Neutrophil (primary cell): Measurements from ENCODE around the gene OR2G2.

ENCODE experiments used
- H3K27ac ChIP-seq: fragments of 200-600 bp; sonication (generic); 2 replicates; pipeline ENCODE4 v1.5.1; 2016; ENCODE audit warnings: mild to moderate bottlenecking, moderate library complexity
- H3K27me3 ChIP-seq: fragments of 200-600 bp; sonication (generic); 2 replicates; pipeline ENCODE4 v1.6.0; 2016; ENCODE audit warnings: mild to moderate bottlenecking
- H3K36me3 ChIP-seq: fragments of 200-600 bp; sonication (generic); 2 replicates; pipeline ENCODE4 v1.5.1; 2017
- H3K4me1 ChIP-seq, 2 experiments: fragments of 200-600 bp in 1 of 2; sonication (generic) in 1 of 2; 1 replicate in 1 of 2; 2 replicates in 1 of 2; pipeline versions ENCODE4 v1.5.1 to v1.6.1; 2013 to 2016; ENCODE audit warnings: low read depth in 1 of 2, low read length in 1 of 2, mild to moderate bottlenecking in 1 of 2, moderate library complexity in 1 of 2; ENCODE audit not compliant: control insufficient read depth in 1 of 2, insufficient read depth in 1 of 2
- H3K4me3 ChIP-seq, 2 experiments: fragments of 200-600 bp in 1 of 2; sonication (generic) in 1 of 2; 1 replicate in 1 of 2; 2 replicates in 1 of 2; pipeline ENCODE4 v1.5.1; 2013 to 2016; ENCODE audit warnings: low read depth in 1 of 2, low read length in 1 of 2, mild to moderate bottlenecking in 1 of 2, moderate library complexity in 1 of 2
- H3K9me3 ChIP-seq: fragments of 200-600 bp; sonication (generic); 2 replicates; pipeline ENCODE4 v1.5.1; 2016
- CTCF ChIP-seq: fragments of 200-600 bp; sonication (generic); IDR thresholded peaks from 2 replicates; pipeline ENCODE4 v1.5.1; 2016; ENCODE audit warnings: antibody characterized with exemption

Gene OR2G2

GRCh38 chr1:247588060-247588459, at the start of gene OR2G2:
TSS of gene OR2G2 (plus strand) at chr1:247588360. CDS start at chr1:247588360, 0 bp downstream.
- Histone ChIP-seq H3K36me3 (no peaks in the 10 kb centered on the region), H3K27me3 (no peaks in the 10 kb centered on the region), H3K4me1 (no peaks in the 10 kb centered on the region), H3K9me3 (no peaks in the 10 kb centered on the region), H3K4me3 (no peak within 1 kb of the TSS), H3K27ac (no peak within 1 kb of the TSS)
- no peak for TF ChIP-seq CTCF

GRCh38 chr1:247538561-247538960, 49.6 kb upstream of the OR2G2 start:
- H3K36me3 ChIP-seq = no peaks in the 10 kb centered on the region
- TF ChIP-seq CTCF = no peak
- no peak overlapping the region for H3K27ac ChIP-seq
- H3K4me1 ChIP-seq = no peaks in the 10 kb centered on the region
- no peak overlapping the region for H3K4me3 ChIP-seq
- no peaks in the 10 kb centered on the region for H3K27me3 ChIP-seq
- no peaks in the 10 kb centered on the region for H3K9me3 ChIP-seq

- Histone ChIP-seq H3K4me1 (no peaks in the 10 kb centered on the region), H3K36me3 (no peaks in the 10 kb centered on the region), H3K4me3 (no peak overlapping the region), H3K27me3 (no peaks in the 10 kb centered on the region), H3K9me3 (no peaks in the 10 kb centered on the region), H3K27ac (no peak overlapping the region)
- TF ChIP-seq CTCF = no peak
Observed at GRCh38 chr1:247539215-247539614, 48.9 kb upstream of the OR2G2 start.

GRCh38 chr1:247540581-247540980, 47.6 kb upstream of the OR2G2 start:
- Histone ChIP-seq H3K9me3 (no peaks in the 10 kb centered on the region), H3K27ac (no peak overlapping the region), H3K36me3 (no peaks in the 10 kb centered on the region), H3K4me1 (no peaks in the 10 kb centered on the region), H3K4me3 (no peak overlapping the region), H3K27me3 (no peaks in the 10 kb centered on the region)
- TF ChIP-seq CTCF = no peak

GRCh38 chr1:247542811-247543210, 45.3 kb upstream of the OR2G2 start:
- no peaks in the 10 kb centered on the region for H3K9me3 ChIP-seq
- no peak overlapping the region for H3K27ac ChIP-seq
- H3K27me3 ChIP-seq = peaks cover 13% of the 10 kb centered on the region
- peaks cover 0 to under 1% of the 10 kb centered on the region in 2 experiments for H3K4me1 ChIP-seq
- H3K36me3 ChIP-seq = no peaks in the 10 kb centered on the region
- TF ChIP-seq CTCF = no peak
- H3K4me3 ChIP-seq = no peak overlapping the region

GRCh38 chr1:247548092-247548491, 40.1 kb upstream of the OR2G2 start:
- H3K4me3 ChIP-seq = no peak overlapping the region
- TF ChIP-seq CTCF = no peak

More at GRCh38 chr1:247548092-247548491, 40.1 kb upstream of the OR2G2 start:
- H3K9me3 ChIP-seq = no peaks in the 10 kb centered on the region
- no peaks in the 10 kb centered on the region for H3K36me3 ChIP-seq
- peaks cover 7 to 12% of the 10 kb centered on the region in 2 experiments for H3K4me1 ChIP-seq
- H3K27ac ChIP-seq = no peak overlapping the region
- peaks cover 35% of the 10 kb centered on the region for H3K27me3 ChIP-seq
